Keratinocyte (primary cell): ENCODE results near the gene TMEM150A. TPM values are rescaled to one million over a fixed set of nuclear protein-coding genes. Genes with fewer than 3 reads are reported as not detected.

Experiments
- DNase-seq: peaks from one replicate; pipeline ENCODE4 v3.0.0-alpha.2; 2011; ENCODE audit warnings: low read depth, missing footprints, low spot score
- FAIRE-seq: peaks from 2 replicates; lab custom pipeline; 2011; peaks lifted over from hg19 to GRCh38; lab: Jason Lieb, UNC
- H2AFZ ChIP-seq: 2 replicates; pipeline ENCODE4 v1.6.0; 2012; ENCODE audit warnings: low read length, control low read depth, inconsistent platforms; ENCODE audit not compliant: control insufficient read depth
- H3K27ac ChIP-seq: 2 replicates; pipeline ENCODE4 v1.5.1; 2011; ENCODE audit warnings: low read length; ENCODE audit not compliant: control insufficient read depth, insufficient read depth
- H3K27me3 ChIP-seq: 3 replicates; pipeline ENCODE4 v1.6.0; 2011; ENCODE audit warnings: low read length; ENCODE audit not compliant: control insufficient read depth, insufficient read depth; ENCODE audit errors: extremely low read depth
- H3K36me3 ChIP-seq, 2 experiments: 2 replicates in 1 of 2; 3 replicates in 1 of 2; pipeline ENCODE4 v1.5.1; 2011; ENCODE audit warnings: low read length in 2 of 2, mild to moderate bottlenecking in 1 of 2; ENCODE audit not compliant: control insufficient read depth in 2 of 2, insufficient read depth in 2 of 2; ENCODE audit errors: extremely low read depth in 1 of 2
- H3K4me1 ChIP-seq: 3 replicates; pipeline ENCODE4 v1.5.1; 2011; ENCODE audit warnings: low read length; ENCODE audit not compliant: control insufficient read depth, insufficient read depth; ENCODE audit errors: extremely low read depth
- H3K4me2 ChIP-seq: 3 replicates; pipeline ENCODE4 v1.6.0; 2011; ENCODE audit warnings: low read depth, low read length; ENCODE audit not compliant: control insufficient read depth, insufficient read depth; ENCODE audit errors: extremely low read depth
- H3K4me3 ChIP-seq, 3 experiments: fragments of 200-600 bp in 1 of 3; sonication (generic) in 1 of 3; 2 replicates in 2 of 3; 3 replicates in 1 of 3; pipeline ENCODE4 v1.5.1; 2011 to 2016; ENCODE audit warnings: low read length in 3 of 3, mild to moderate bottlenecking in 3 of 3, control low read depth in 2 of 3, inconsistent platforms in 1 of 3, low read depth in 1 of 3, mixed read lengths in 1 of 3, mixed run types in 1 of 3, moderate library complexity in 1 of 3; ENCODE audit not compliant: control insufficient read depth in 2 of 3, insufficient read depth in 2 of 3; ENCODE audit errors: extremely low read depth in 1 of 3
- H3K79me2 ChIP-seq: 2 replicates; pipeline ENCODE4 v1.6.0; 2012; ENCODE audit warnings: low read length; ENCODE audit not compliant: control insufficient read depth, insufficient read depth
- H3K9ac ChIP-seq: 3 replicates; pipeline ENCODE4 v1.6.0; 2011; ENCODE audit warnings: low read length; ENCODE audit not compliant: control insufficient read depth, insufficient read depth; ENCODE audit errors: extremely low read depth
- H3K9me1 ChIP-seq: 3 replicates; pipeline ENCODE4 v1.6.0; 2011; ENCODE audit warnings: low read length; ENCODE audit not compliant: control insufficient read depth, insufficient read depth; ENCODE audit errors: extremely low read depth
- H3K9me3 ChIP-seq: 2 replicates; pipeline ENCODE4 v1.5.1; 2012; ENCODE audit warnings: low read depth, low read length; ENCODE audit not compliant: control insufficient read depth
- H4K20me1 ChIP-seq: 3 replicates; pipeline ENCODE4 v1.6.0; 2011; ENCODE audit warnings: low read length; ENCODE audit not compliant: control insufficient read depth, insufficient read depth; ENCODE audit errors: extremely low read depth
- EZH2 ChIP-seq: IDR thresholded peaks from one replicate; pipeline ENCODE4 v1.6.1; 2012; ENCODE audit warnings: inconsistent platforms, mild to moderate bottlenecking, low read length, moderate library complexity
- dilution Hi-C: fragments of 300-500 bp; cut with MboI; formaldehyde crosslinking; loops from one replicate; pipeline ENCODE4 v1.7.0; 2020; ENCODE audit warnings: low sequenced_read_pairs; ENCODE audit not compliant: extremely low pct_ligation_motif_present
- polyA plus RNA-seq, 5 experiments: library from polyadenylated mRNA; depleted of rRNA in 3 of 5; stranded (reverse) in 3 of 5; stranded (forward) in 1 of 5; unstranded in 1 of 5; fragments of >200 nt; gene quantifications; 1 replicate in 1 of 5; 2 replicates in 3 of 5; 3 replicates in 1 of 5; pipeline versions ENCODE4 v1.2.1 to v1.2.3, GENCODE V29; 2011 to 2012; ENCODE audit warnings: missing spikeins in 2 of 5, low read depth in 1 of 5, low replicate concordance in 1 of 5
- TF ChIP-seq, protein P1 (sequence below), 3 experiments: IDR thresholded peaks in 1 of 3; conservative IDR thresholded peaks in 1 of 3; optimal IDR thresholded peaks in 1 of 3; 2 replicates in 2 of 3; 3 replicates in 1 of 3; pipeline versions ENCODE3 to v1.5.1; 2011; ENCODE audit warnings: low read length in 3 of 3, mild to moderate bottlenecking in 3 of 3, moderate library complexity in 2 of 3, control low read depth in 1 of 3, inconsistent platforms in 1 of 3; ENCODE audit not compliant: insufficient read depth in 2 of 3; ENCODE audit errors: extremely low read depth in 1 of 3

Gene TMEM150A
- polyA plus RNA-seq, 1 donor (not counting 4 experiments of a cell fraction or from before 2014, with no cell fraction given), result 7.7 TPM

DNA sequence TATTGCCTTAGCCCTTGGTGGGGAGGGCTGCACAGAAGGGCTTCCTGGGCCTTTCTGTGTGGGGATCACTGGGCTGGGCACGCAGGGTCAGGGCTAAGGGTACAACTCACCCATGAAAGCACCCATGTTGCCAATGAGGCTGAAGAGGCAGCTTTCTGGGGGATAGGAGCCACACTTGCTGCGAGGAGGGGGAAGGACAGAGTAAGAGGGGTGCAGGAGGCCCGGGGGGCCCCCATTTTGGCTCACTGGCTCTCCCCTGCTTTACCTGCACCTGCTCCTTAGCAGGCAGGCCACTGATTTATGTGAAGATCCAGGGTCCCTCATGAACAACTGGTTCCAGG, 2.3 kb downstream of the TMEM150A start:
- no peak overlapping the region for H3K4me2 ChIP-seq
- TF ChIP-seq, protein P1, sequence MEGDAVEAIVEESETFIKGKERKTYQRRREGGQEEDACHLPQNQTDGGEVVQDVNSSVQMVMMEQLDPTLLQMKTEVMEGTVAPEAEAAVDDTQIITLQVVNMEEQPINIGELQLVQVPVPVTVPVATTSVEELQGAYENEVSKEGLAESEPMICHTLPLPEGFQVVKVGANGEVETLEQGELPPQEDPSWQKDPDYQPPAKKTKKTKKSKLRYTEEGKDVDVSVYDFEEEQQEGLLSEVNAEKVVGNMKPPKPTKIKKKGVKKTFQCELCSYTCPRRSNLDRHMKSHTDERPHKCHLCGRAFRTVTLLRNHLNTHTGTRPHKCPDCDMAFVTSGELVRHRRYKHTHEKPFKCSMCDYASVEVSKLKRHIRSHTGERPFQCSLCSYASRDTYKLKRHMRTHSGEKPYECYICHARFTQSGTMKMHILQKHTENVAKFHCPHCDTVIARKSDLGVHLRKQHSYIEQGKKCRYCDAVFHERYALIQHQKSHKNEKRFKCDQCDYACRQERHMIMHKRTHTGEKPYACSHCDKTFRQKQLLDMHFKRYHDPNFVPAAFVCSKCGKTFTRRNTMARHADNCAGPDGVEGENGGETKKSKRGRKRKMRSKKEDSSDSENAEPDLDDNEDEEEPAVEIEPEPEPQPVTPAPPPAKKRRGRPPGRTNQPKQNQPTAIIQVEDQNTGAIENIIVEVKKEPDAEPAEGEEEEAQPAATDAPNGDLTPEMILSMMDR (optimal IDR thresholded peaks at IDR 0.05 in 1 of 3, IDR thresholded peaks at IDR 0.05 in 1 of 3, conservative IDR thresholded peaks at IDR 0.05 in 1 of 3; ENCODE audit: extremely low read depth in 1 of 3, insufficient read depth in 2 of 3, low read length in 3 of 3), result no peak
- TF ChIP-seq EZH2, result no peak
- peaks cover 2% of the 10 kb centered on the region for H3K9me1 ChIP-seq
- H3K79me2 ChIP-seq, result peaks cover 21% of the 10 kb centered on the region
- FAIRE-seq (no peak), DNase-seq (no peak)
- no peaks in the 10 kb centered on the region for H4K20me1 ChIP-seq
- no peak overlapping the region for H3K4me3 ChIP-seq
- H3K9ac ChIP-seq, result no peak overlapping the region
- H3K36me3 ChIP-seq, result peaks cover 7 to 26% of the 10 kb centered on the region in 2 experiments
- no peaks in the 10 kb centered on the region for H3K9me3 ChIP-seq
- no peak overlapping the region for H3K27ac ChIP-seq
- no peaks in the 10 kb centered on the region for H3K27me3 ChIP-seq
- dilution Hi-C loops, result no loop called here
- H2AFZ ChIP-seq, result no peak overlapping the region
- peaks cover 23% of the 10 kb centered on the region for H3K4me1 ChIP-seq

DNA sequence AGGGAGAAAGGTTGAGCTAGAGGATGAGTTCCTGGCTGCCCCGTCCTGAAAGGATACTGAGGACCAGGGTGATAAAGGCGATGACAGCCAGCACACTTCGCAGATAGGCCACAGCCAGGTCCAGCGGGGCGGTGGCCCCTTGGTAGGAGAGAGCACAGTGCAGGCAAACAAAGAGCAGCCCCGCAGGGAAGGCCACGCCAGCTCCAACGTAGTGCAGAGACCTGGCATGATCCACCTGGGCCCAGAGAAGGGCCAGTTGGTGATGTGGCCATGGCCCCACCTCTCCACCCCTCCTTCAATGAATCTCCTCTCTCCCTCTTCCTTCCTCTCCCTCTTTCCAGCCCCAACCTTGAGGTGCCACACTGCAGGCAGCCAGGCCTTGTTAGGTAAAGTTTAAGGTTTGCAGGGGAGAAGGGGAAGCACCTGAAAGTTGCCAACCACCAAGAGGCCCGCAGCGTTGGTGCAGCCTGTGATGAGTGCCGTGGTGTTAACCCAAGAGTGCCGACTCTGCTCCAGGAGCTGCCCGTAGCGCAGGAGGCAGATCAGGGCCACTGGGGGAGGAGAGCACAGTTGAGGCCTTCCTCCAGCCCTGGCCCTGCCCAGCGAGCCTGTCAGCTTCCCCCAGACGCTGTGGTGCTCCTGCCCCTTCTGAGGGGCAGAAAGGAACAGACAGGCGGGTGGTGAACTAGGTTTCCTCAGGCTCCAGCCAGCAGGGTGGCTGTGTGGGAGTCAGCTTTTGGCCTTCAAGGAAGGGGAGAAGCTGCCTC, 2.8 kb downstream of the TMEM150A start:
- Histone ChIP-seq H3K4me1 (peaks cover 21% of the 10 kb centered on the region), H3K36me3 (peaks cover 7 to 26% of the 10 kb centered on the region in 2 experiments), H3K9me1 (peaks cover 2% of the 10 kb centered on the region), H3K4me2 (no peak overlapping the region), H3K27me3 (no peaks in the 10 kb centered on the region), H2AFZ (no peak overlapping the region), H3K79me2 (peaks cover 21% of the 10 kb centered on the region), H3K27ac (no peak overlapping the region), H3K4me3 (no peak overlapping the region), H4K20me1 (no peaks in the 10 kb centered on the region), H3K9me3 (no peaks in the 10 kb centered on the region), H3K9ac (no peak overlapping the region)
- dilution Hi-C loops, result no loop called here
- no peak for TF ChIP-seq EZH2
- TF ChIP-seq, protein P1 (optimal IDR thresholded peaks at IDR 0.05 in 1 of 3, IDR thresholded peaks at IDR 0.05 in 1 of 3, conservative IDR thresholded peaks at IDR 0.05 in 1 of 3; ENCODE audit: extremely low read depth in 1 of 3, insufficient read depth in 2 of 3, low read length in 3 of 3), result no peak
- FAIRE-seq (no peak), DNase-seq (no peak)
